Islet of Langerhans (tissue), 1 donor: ENCODE results near the gene GSTM2.

Source experiments
- FAIRE-seq: peaks from one replicate; lab custom pipeline; 2011; peaks lifted over from hg19 to GRCh38; lab: Jason Lieb, UNC

Gene GSTM2

GRCh38 chr1:109630081-109630897 is 37.6 kb upstream of the GSTM2 start:
- FAIRE-seq, result no peak

GRCh38 chr1:109630898-109631512 is 36.9 kb upstream of the GSTM2 start:
- no peak for FAIRE-seq

- FAIRE-seq, result no peak
These were observed 36.0 kb upstream of the GSTM2 start for GRCh38 chr1:109631513-109632505.

- no peak for FAIRE-seq
These were observed 35.0 kb upstream of the GSTM2 start for GRCh38 chr1:109632671-109633346.

- FAIRE-seq, result no peak
These were observed 33.6 kb upstream of the GSTM2 start for GRCh38 chr1:109634292-109634691.

- FAIRE-seq, result no peak
These were observed 32.8 kb upstream of the GSTM2 start for GRCh38 chr1:109634771-109635750.

GRCh38 chr1:109635862-109636200 is 32.0 kb upstream of the GSTM2 start:
- FAIRE-seq, result no peak

- no peak for FAIRE-seq
These were observed 31.5 kb upstream of the GSTM2 start for GRCh38 chr1:109636201-109636952.

GRCh38 chr1:109637446-109637845 is 30.4 kb upstream of the GSTM2 start:
- FAIRE-seq, result no peak

- no peak for FAIRE-seq
These were observed 28.6 kb upstream of the GSTM2 start for GRCh38 chr1:109639063-109639840.

GRCh38 chr1:109639841-109640184 is 28.0 kb upstream of the GSTM2 start:
- no peak for FAIRE-seq

GRCh38 chr1:109640285-109640865 is 27.5 kb upstream of the GSTM2 start:
- FAIRE-seq, result no peak

- no peak for FAIRE-seq
These were observed 26.6 kb upstream of the GSTM2 start for GRCh38 chr1:109641078-109641740.

GRCh38 chr1:109641861-109642260 is 26.0 kb upstream of the GSTM2 start:
- no peak for FAIRE-seq

GRCh38 chr1:109642626-109643025 is 25.2 kb upstream of the GSTM2 start:
- no peak for FAIRE-seq

GRCh38 chr1:109643385-109644230 is 24.2 kb upstream of the GSTM2 start:
- FAIRE-seq, result no peak

- no peak for FAIRE-seq
These were observed 23.2 kb upstream of the GSTM2 start for GRCh38 chr1:109644670-109645069.

GRCh38 chr1:109649491-109649914 is 18.4 kb upstream of the GSTM2 start:
- FAIRE-seq, result no peak
